GM12801 (cell line): Measurements from ENCODE around the gene MFNG.

Experiments used
- TF ChIP-seq, protein P1 (sequence below): IDR thresholded peaks from one replicate; pipeline ENCODE4 v1.5.1; 2011; ENCODE audit warnings: control low read depth; ENCODE audit not compliant: insufficient read length; ENCODE audit errors: extremely low read depth

The MFNG gene

DNA sequence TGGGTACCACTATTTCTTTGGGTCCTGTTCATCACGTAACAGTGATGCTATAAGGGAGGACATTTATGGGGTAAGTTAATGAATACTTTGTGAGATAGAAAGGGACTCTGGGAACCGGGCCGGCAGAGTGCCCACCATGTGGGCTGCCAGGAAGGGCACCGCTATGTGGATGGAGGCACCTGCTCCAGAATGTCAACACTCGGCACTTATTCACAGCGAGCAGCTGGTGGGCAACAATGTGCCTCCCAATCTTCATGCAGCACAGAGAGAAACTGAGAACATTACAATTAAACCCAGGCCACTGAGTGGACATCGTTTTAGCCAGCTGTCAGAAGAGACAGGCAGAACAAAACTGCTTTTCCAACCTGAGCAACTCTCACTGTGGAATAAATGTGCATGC is 43.1 kb downstream of the MFNG start:
- TF ChIP-seq, protein P1, sequence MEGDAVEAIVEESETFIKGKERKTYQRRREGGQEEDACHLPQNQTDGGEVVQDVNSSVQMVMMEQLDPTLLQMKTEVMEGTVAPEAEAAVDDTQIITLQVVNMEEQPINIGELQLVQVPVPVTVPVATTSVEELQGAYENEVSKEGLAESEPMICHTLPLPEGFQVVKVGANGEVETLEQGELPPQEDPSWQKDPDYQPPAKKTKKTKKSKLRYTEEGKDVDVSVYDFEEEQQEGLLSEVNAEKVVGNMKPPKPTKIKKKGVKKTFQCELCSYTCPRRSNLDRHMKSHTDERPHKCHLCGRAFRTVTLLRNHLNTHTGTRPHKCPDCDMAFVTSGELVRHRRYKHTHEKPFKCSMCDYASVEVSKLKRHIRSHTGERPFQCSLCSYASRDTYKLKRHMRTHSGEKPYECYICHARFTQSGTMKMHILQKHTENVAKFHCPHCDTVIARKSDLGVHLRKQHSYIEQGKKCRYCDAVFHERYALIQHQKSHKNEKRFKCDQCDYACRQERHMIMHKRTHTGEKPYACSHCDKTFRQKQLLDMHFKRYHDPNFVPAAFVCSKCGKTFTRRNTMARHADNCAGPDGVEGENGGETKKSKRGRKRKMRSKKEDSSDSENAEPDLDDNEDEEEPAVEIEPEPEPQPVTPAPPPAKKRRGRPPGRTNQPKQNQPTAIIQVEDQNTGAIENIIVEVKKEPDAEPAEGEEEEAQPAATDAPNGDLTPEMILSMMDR, result no peak

DNA sequence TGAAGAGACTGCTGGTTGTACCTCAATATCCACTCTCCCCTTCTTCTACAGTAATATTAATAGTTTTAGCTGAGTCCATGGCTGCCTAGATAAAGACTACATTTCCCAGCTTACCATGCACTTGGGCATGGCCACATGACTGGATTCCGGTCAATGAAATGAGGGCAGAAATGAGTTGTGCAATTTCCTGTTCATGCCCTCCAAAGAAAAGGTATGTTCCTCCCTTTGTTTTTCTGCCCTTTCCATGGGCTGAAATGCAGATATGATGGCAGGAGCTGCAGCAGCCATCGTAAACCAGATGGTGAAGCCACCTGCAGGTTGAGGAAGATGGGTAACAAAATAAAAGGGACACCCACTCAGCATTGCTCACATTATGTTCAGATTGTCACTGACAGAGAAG is 43.6 kb downstream of the MFNG start:
- TF ChIP-seq, protein P1, result no peak

DNA sequence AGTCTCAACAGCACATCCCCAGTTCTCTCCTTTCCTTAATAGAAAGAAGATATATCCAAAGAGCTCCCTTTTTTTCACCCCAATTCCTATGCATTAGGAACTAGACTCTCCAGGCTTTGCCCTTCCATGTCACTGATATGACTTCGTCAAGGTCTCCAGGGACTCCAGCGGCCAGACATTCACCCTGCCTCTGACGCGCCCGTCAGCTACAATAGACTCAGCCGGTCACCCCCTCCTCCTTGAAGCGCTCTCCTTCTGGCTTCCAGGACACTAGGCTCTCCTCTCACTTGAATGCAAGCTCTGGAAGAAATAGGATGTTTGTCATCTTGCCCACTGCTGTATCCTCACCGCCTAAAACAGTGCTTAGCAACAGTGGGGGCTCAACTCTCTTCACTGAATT is 44.0 kb downstream of the MFNG start:
- TF ChIP-seq, protein P1, result no peak

DNA sequence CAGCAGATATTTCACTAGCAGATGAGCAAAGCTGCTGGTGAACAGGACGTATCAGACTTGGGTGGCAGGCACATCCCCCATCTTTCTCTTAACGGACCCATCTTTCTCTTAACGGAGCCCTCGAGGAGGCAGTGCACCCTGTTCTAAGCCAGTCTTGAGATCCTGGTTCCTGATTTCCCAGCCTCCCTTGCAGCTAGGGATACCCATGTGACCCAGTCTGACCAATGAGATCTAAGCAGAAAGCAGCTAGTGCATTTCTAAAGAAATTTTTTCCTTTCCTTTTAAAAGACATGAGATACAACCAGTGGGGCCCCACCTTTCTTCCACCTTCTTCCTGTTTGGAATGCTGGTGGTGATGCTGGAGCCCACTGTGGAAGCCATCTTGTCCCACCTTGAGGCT is 45.3 kb downstream of the MFNG start:
- TF ChIP-seq, protein P1, result no peak

DNA sequence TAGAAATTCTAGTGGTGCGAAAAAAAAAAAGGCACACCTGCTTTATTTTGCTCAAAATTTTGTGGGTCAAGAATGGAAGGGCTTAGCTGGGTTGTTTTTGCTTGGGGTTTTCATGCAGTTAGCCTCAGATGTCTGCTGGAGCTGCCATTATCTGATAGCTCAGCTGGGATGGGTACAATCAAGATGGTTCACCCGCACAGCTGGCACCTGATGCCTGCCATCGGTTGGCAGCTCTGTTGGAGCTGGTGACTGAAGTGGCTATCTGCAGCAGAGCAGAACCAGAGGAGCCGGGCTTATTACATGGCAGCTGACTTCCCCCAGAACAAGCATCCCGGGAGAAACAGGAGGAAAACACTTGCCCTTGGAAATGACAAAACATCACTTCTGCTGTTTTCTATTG is 46.8 kb downstream of the MFNG start:
- TF ChIP-seq, protein P1, result no peak

DNA sequence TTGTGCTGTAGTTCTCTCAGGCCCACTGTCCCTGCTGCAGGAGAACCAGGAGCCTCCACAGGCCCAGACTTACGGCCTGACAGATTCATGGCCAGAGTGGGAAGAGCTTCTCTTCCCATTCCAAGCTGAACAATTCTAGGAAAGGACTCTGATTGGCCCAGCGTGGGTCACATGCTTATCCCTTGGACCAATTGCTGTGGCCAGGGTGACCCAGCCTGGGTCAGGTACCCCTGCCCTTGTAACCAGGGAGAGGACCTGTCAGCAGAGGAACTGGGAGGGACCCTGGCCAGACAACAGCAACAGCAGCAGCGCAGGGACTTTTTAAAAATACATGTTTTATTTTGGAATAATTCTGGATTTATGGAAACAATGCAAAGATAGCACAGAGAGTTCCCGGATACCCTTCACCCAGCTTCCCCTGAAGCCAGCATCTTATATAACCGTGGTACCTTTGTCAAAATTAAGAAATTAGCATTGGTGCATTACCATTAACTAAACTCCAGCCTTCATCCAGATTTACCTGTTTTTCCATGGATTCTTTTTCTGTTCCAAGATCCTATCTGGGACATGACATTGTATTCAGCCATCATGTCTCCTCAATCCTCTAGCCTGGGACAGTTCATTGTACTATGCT is 50.1 kb downstream of the MFNG start:
- TF ChIP-seq, protein P1, result no peak

DNA sequence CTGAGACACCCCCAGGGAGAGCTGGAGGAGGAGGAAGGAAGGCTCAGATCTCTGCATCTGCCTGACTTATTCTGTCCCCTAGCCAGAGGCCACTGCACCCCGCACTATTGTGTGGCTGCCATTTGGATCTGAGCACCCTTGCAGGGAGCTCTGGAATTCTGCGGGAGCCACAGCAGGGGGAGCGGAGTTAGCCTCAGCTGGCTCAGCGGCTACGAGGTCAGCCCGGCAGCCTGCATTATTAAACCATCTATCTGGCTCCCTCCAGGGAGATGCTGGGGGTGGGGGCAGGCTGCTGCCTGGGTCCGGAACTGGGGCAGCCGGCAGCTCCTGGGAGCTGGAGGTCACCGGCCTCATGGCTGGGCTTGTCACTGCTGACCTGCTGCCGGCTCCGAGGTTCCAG is 52.4 kb downstream of the MFNG start:
- TF ChIP-seq, protein P1, result no peak
